Measurements from ENCODE around the gene ARFRP1.

DNA sequence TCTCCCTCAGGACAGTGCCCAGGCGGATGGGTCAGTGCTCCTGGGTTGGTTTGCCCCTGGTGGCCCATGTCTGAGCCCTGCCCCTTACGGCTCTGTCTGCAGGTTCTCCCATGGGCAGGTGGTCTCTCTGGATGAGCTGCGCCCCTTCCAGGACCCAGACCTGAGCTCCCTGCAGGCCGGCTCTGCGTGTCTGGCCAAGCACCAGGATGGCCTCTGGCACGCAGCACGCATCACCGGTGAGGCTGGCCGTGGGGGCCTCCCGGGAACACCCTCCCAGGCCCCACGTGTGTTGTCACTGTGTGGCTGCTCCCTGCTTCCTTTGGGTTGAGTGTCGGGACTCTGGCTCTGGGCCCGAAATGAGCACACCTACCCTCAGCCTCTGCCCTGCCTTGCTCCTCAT, 25.3 kb upstream of the ARFRP1 start:
- TF ChIP-seq ZNF138 (CRISPR knock-in tag; conservative IDR thresholded peaks at IDR 0.05) (no peak), GTF2I (CRISPR knock-in tag; conservative IDR thresholded peaks at IDR 0.05) (no peak), CREB1 (CRISPR knock-in tag; IDR thresholded peaks at IDR 0.05) (no peak), NFYB (CRISPR knock-in tag; conservative IDR thresholded peaks at IDR 0.05; ENCODE audit: low read depth) (no peak), ZBTB21 (CRISPR knock-in tag; IDR thresholded peaks at IDR 0.05; ENCODE audit: borderline replicate concordance) (no peak), NFE2L1 (CRISPR knock-in tag; IDR thresholded peaks at IDR 0.05) (no peak)
- TF ChIP-seq, protein P1, sequence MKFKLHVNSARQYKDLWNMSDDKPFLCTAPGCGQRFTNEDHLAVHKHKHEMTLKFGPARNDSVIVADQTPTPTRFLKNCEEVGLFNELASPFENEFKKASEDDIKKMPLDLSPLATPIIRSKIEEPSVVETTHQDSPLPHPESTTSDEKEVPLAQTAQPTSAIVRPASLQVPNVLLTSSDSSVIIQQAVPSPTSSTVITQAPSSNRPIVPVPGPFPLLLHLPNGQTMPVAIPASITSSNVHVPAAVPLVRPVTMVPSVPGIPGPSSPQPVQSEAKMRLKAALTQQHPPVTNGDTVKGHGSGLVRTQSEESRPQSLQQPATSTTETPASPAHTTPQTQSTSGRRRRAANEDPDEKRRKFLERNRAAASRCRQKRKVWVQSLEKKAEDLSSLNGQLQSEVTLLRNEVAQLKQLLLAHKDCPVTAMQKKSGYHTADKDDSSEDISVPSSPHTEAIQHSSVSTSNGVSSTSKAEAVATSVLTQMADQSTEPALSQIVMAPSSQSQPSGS (CRISPR knock-in tag; IDR thresholded peaks at IDR 0.05; ENCODE audit: borderline replicate concordance, low read depth) = no peak
- TF ChIP-seq, protein P2, sequence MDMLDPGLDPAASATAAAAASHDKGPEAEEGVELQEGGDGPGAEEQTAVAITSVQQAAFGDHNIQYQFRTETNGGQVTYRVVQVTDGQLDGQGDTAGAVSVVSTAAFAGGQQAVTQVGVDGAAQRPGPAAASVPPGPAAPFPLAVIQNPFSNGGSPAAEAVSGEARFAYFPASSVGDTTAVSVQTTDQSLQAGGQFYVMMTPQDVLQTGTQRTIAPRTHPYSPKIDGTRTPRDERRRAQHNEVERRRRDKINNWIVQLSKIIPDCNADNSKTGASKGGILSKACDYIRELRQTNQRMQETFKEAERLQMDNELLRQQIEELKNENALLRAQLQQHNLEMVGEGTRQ (CRISPR knock-in tag; IDR thresholded peaks at IDR 0.05) = no peak
- TF ChIP-seq, protein P3, sequence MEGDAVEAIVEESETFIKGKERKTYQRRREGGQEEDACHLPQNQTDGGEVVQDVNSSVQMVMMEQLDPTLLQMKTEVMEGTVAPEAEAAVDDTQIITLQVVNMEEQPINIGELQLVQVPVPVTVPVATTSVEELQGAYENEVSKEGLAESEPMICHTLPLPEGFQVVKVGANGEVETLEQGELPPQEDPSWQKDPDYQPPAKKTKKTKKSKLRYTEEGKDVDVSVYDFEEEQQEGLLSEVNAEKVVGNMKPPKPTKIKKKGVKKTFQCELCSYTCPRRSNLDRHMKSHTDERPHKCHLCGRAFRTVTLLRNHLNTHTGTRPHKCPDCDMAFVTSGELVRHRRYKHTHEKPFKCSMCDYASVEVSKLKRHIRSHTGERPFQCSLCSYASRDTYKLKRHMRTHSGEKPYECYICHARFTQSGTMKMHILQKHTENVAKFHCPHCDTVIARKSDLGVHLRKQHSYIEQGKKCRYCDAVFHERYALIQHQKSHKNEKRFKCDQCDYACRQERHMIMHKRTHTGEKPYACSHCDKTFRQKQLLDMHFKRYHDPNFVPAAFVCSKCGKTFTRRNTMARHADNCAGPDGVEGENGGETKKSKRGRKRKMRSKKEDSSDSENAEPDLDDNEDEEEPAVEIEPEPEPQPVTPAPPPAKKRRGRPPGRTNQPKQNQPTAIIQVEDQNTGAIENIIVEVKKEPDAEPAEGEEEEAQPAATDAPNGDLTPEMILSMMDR (IDR thresholded peaks at IDR 0.05) = no peak
- TF ChIP-seq, protein P4, sequence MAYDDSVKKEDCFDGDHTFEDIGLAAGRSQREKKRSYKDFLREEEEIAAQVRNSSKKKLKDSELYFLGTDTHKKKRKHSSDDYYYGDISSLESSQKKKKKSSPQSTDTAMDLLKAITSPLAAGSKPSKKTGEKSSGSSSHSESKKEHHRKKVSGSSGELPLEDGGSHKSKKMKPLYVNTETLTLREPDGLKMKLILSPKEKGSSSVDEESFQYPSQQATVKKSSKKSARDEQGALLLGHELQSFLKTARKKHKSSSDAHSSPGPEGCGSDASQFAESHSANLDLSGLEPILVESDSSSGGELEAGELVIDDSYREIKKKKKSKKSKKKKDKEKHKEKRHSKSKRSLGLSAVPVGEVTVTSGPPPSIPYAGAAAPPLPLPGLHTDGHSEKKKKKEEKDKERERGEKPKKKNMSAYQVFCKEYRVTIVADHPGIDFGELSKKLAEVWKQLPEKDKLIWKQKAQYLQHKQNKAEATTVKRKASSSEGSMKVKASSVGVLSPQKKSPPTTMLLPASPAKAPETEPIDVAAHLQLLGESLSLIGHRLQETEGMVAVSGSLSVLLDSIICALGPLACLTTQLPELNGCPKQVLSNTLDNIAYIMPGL (CRISPR knock-in tag; IDR thresholded peaks at IDR 0.05) = no peak
- TF ChIP-seq, protein P5, sequence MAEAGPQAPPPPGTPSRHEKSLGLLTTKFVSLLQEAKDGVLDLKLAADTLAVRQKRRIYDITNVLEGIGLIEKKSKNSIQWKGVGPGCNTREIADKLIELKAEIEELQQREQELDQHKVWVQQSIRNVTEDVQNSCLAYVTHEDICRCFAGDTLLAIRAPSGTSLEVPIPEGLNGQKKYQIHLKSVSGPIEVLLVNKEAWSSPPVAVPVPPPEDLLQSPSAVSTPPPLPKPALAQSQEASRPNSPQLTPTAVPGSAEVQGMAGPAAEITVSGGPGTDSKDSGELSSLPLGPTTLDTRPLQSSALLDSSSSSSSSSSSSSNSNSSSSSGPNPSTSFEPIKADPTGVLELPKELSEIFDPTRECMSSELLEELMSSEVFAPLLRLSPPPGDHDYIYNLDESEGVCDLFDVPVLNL (CRISPR knock-in tag; IDR thresholded peaks at IDR 0.05; ENCODE audit: borderline replicate concordance, low read depth) = no peak
- TF ChIP-seq, protein P6, sequence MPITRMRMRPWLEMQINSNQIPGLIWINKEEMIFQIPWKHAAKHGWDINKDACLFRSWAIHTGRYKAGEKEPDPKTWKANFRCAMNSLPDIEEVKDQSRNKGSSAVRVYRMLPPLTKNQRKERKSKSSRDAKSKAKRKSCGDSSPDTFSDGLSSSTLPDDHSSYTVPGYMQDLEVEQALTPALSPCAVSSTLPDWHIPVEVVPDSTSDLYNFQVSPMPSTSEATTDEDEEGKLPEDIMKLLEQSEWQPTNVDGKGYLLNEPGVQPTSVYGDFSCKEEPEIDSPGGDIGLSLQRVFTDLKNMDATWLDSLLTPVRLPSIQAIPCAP (CRISPR knock-in tag; IDR thresholded peaks at IDR 0.05) = no peak
